ENCODE measurements around the gene NFATC2. TPM values are rescaled to one million over a fixed set of nuclear protein-coding genes. Genes with fewer than 3 reads are reported as not detected.

Gene NFATC2
- total RNA-seq, 2 donors from 2014 or later: 5.8 to 7.3 TPM

- intact Hi-C loops (cut with DNase I): no loop called here
- H3K9ac ChIP-seq (ENCODE audit: low read depth in 2 of 2, low read length in 2 of 2): no peak overlapping the region
- H3K36me3 ChIP-seq: no peaks in the 10 kb centered on the region
- DNase-seq: no peak
- no peak overlapping the region for H3K27ac ChIP-seq
- no peaks in the 10 kb centered on the region for H3K27me3 ChIP-seq
- no peaks in the 10 kb centered on the region for H3K4me1 ChIP-seq
- TF ChIP-seq CTCF (IDR thresholded peaks at IDR 0.05): no peak
- H3K9me3 ChIP-seq: no peaks in the 10 kb centered on the region
- no peak overlapping the region for H3K4me3 ChIP-seq
These were observed 30.5 kb downstream of the NFATC2 start for GRCh38 chr20:51511861-51512619.

- TF ChIP-seq CTCF (IDR thresholded peaks at IDR 0.05): no peak
- Histone ChIP-seq H3K9ac (ENCODE audit: low read depth in 2 of 2, low read length in 2 of 2) (no peak overlapping the region), H3K9me3 (no peaks in the 10 kb centered on the region), H3K4me1 (no peaks in the 10 kb centered on the region), H3K36me3 (no peaks in the 10 kb centered on the region), H3K4me3 (no peak overlapping the region), H3K27ac (no peak overlapping the region), H3K27me3 (no peaks in the 10 kb centered on the region)
- intact Hi-C loops (cut with DNase I): no loop called here
- DNase-seq: no peak
These were observed 31.4 kb downstream of the NFATC2 start for GRCh38 chr20:51510936-51511605.

- Histone ChIP-seq H3K4me1 (no peaks in the 10 kb centered on the region), H3K36me3 (no peaks in the 10 kb centered on the region), H3K27ac (no peak overlapping the region), H3K9me3 (no peaks in the 10 kb centered on the region), H3K4me3 (no peak overlapping the region), H3K27me3 (no peaks in the 10 kb centered on the region), H3K9ac (ENCODE audit: low read depth in 2 of 2, low read length in 2 of 2) (no peak overlapping the region)
- intact Hi-C loops (cut with DNase I): no loop called here
- no peak for TF ChIP-seq CTCF (IDR thresholded peaks at IDR 0.05)
- no peak for DNase-seq
These were observed 32.4 kb downstream of the NFATC2 start for GRCh38 chr20:51510169-51510568.

- Histone ChIP-seq H3K9me3 (no peaks in the 10 kb centered on the region), H3K27ac (no peak overlapping the region), H3K4me3 (no peak overlapping the region), H3K4me1 (no peaks in the 10 kb centered on the region), H3K27me3 (no peaks in the 10 kb centered on the region), H3K9ac (ENCODE audit: low read depth in 2 of 2, low read length in 2 of 2) (no peak overlapping the region), H3K36me3 (no peaks in the 10 kb centered on the region)
- intact Hi-C loops (cut with DNase I): no loop called here
- no peak for TF ChIP-seq CTCF (IDR thresholded peaks at IDR 0.05)
- DNase-seq: no peak
These were observed 33.3 kb downstream of the NFATC2 start for GRCh38 chr20:51509208-51509607.

- H3K4me3 ChIP-seq: no peak overlapping the region
- no peak overlapping the region for H3K27ac ChIP-seq
- no peaks in the 10 kb centered on the region for H3K27me3 ChIP-seq
- H3K4me1 ChIP-seq: no peaks in the 10 kb centered on the region
- no peak overlapping the region for H3K9ac ChIP-seq (ENCODE audit: low read depth in 2 of 2, low read length in 2 of 2)
- H3K36me3 ChIP-seq: no peaks in the 10 kb centered on the region
- H3K9me3 ChIP-seq: no peaks in the 10 kb centered on the region
- intact Hi-C loops (cut with DNase I): no loop called here
- TF ChIP-seq CTCF (IDR thresholded peaks at IDR 0.05): no peak
- DNase-seq: no peak
These were observed 33.7 kb downstream of the NFATC2 start for GRCh38 chr20:51508780-51509179.
